ENCODE measurements around the gene RICTOR. TPM values are rescaled to one million over a fixed set of nuclear protein-coding genes. Genes with fewer than 3 reads are reported as not detected.
A peak's percentile ranks its signal among the peaks of the same experiment; 100 is the strongest.

The RICTOR gene
- total and polyA plus RNA-seq, 9 of the 15 experiments (the other 6 are each of a cell fraction or from before 2014, with no cell fraction given), result 13.9 to 46.6 (median 22.6) TPM

DNA sequence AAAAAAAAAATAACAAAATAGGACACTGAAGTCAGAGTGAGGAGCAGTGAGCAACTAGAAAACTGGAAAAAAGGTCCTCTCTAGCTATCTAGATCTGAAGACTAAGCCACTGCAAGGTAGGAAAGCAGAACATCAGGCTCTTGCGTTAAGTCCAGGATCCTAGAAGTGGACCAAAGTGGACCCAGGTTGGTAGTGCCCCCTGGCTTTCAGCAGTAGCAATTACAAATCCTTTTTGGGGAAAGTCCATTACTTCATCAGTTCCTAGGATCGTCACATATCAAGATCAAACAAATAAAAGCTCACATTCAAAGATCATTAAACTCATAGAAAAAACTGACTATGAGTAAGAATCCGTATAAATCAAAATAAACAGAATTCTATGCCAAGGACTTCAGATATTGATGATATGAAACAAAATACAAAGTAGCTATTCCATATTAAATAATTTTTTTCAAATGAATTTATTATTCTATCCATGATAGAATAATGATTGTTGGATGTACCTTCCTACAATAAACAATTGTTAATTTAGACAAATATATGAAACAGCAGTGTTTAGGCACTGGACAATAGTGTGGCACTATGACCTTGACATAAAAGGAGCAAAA is 6.5 kb upstream of the RICTOR start (continued):
- TF ChIP-seq ZNF282 (CRISPR knock-in tag; IDR thresholded peaks at IDR 0.05) (no peak), CHAMP1 (IDR thresholded peaks at IDR 0.05) (peak; percentile 48; the same call in 1 of the 2 replicates), ZNF347 (CRISPR knock-in tag; IDR thresholded peaks at IDR 0.05; ENCODE audit: low read depth) (no peak), CXXC5 (CRISPR knock-in tag; IDR thresholded peaks at IDR 0.05) (peak; percentile 28; the same call in 1 of the 2 replicates), ATF1 (CRISPR knock-in tag; IDR thresholded peaks at IDR 0.05) (no peak), ATF1 (tag; IDR thresholded peaks at IDR 0.05) (0 out of 2 replicates have a peak, but pooled peaks have one; percentile 18), RCOR1 (IDR thresholded peaks at IDR 0.05; ENCODE audit: borderline replicate concordance in 1 of 2, low read depth in 2 of 2, low read length in 2 of 2) (peak in 1 of 2 experiments; percentile 64; a peak in 1 of 4 replicates), CTCF (IDR thresholded peaks at IDR 0.05 in 2 of 3, conservative IDR thresholded peaks at IDR 0.05 in 1 of 3; ENCODE audit: insufficient read depth in 2 of 3, low read depth in 1 of 3, low read length in 3 of 3) (peak; percentile 82 to 94 (median 93)), NFRKB (IDR thresholded peaks at IDR 0.05; ENCODE audit: low read depth) (no peak)
- TF ChIP-seq, protein P1, sequence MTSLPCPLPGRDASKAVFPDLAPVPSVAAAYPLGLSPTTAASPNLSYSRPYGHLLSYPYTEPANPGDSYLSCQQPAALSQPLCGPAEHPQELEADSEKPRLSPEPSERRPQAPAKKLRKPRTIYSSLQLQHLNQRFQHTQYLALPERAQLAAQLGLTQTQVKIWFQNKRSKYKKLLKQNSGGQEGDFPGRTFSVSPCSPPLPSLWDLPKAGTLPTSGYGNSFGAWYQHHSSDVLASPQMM (CRISPR knock-in tag; IDR thresholded peaks at IDR 0.05), result no peak
- TF ChIP-seq, protein P2, sequence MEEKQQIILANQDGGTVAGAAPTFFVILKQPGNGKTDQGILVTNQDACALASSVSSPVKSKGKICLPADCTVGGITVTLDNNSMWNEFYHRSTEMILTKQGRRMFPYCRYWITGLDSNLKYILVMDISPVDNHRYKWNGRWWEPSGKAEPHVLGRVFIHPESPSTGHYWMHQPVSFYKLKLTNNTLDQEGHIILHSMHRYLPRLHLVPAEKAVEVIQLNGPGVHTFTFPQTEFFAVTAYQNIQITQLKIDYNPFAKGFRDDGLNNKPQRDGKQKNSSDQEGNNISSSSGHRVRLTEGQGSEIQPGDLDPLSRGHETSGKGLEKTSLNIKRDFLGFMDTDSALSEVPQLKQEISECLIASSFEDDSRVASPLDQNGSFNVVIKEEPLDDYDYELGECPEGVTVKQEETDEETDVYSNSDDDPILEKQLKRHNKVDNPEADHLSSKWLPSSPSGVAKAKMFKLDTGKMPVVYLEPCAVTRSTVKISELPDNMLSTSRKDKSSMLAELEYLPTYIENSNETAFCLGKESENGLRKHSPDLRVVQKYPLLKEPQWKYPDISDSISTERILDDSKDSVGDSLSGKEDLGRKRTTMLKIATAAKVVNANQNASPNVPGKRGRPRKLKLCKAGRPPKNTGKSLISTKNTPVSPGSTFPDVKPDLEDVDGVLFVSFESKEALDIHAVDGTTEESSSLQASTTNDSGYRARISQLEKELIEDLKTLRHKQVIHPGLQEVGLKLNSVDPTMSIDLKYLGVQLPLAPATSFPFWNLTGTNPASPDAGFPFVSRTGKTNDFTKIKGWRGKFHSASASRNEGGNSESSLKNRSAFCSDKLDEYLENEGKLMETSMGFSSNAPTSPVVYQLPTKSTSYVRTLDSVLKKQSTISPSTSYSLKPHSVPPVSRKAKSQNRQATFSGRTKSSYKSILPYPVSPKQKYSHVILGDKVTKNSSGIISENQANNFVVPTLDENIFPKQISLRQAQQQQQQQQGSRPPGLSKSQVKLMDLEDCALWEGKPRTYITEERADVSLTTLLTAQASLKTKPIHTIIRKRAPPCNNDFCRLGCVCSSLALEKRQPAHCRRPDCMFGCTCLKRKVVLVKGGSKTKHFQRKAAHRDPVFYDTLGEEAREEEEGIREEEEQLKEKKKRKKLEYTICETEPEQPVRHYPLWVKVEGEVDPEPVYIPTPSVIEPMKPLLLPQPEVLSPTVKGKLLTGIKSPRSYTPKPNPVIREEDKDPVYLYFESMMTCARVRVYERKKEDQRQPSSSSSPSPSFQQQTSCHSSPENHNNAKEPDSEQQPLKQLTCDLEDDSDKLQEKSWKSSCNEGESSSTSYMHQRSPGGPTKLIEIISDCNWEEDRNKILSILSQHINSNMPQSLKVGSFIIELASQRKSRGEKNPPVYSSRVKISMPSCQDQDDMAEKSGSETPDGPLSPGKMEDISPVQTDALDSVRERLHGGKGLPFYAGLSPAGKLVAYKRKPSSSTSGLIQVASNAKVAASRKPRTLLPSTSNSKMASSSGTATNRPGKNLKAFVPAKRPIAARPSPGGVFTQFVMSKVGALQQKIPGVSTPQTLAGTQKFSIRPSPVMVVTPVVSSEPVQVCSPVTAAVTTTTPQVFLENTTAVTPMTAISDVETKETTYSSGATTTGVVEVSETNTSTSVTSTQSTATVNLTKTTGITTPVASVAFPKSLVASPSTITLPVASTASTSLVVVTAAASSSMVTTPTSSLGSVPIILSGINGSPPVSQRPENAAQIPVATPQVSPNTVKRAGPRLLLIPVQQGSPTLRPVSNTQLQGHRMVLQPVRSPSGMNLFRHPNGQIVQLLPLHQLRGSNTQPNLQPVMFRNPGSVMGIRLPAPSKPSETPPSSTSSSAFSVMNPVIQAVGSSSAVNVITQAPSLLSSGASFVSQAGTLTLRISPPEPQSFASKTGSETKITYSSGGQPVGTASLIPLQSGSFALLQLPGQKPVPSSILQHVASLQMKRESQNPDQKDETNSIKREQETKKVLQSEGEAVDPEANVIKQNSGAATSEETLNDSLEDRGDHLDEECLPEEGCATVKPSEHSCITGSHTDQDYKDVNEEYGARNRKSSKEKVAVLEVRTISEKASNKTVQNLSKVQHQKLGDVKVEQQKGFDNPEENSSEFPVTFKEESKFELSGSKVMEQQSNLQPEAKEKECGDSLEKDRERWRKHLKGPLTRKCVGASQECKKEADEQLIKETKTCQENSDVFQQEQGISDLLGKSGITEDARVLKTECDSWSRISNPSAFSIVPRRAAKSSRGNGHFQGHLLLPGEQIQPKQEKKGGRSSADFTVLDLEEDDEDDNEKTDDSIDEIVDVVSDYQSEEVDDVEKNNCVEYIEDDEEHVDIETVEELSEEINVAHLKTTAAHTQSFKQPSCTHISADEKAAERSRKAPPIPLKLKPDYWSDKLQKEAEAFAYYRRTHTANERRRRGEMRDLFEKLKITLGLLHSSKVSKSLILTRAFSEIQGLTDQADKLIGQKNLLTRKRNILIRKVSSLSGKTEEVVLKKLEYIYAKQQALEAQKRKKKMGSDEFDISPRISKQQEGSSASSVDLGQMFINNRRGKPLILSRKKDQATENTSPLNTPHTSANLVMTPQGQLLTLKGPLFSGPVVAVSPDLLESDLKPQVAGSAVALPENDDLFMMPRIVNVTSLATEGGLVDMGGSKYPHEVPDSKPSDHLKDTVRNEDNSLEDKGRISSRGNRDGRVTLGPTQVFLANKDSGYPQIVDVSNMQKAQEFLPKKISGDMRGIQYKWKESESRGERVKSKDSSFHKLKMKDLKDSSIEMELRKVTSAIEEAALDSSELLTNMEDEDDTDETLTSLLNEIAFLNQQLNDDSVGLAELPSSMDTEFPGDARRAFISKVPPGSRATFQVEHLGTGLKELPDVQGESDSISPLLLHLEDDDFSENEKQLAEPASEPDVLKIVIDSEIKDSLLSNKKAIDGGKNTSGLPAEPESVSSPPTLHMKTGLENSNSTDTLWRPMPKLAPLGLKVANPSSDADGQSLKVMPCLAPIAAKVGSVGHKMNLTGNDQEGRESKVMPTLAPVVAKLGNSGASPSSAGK (IDR thresholded peaks at IDR 0.05), result no peak
